ENCODE results near the gene TMEM187. TPM values are rescaled to one million over a fixed set of nuclear protein-coding genes. Genes with fewer than 3 reads are reported as not detected.
A peak's percentile ranks its signal among the peaks of the same experiment; 100 is the strongest.

Gene TMEM187
- total RNA-seq, 1 donor, result 7.5 TPM

DNA sequence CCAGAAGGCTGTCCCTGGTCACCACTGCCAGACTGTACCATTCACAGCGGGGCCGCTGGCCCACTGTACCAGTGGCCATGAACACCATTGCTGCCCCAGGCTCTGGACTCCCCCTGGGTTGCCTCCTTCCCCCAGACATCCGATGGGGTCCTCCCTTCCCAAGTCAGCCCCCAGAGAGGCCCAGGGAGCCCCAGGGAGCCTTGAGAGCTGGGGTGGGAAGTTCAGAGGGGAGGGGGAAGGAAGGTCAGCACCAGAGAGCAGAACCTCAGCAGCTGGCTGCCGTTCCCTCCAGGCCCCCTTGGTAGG is 46.0 kb upstream of the TMEM187 start:
- DNase-seq (ENCODE audit: low read depth), result no peak
- no peak overlapping the region for H3K4me3 ChIP-seq (ENCODE audit: low read depth, low read length)
- TF ChIP-seq CTCF (IDR thresholded peaks at IDR 0.05; ENCODE audit: insufficient read depth, low read length), result no peak

DNA sequence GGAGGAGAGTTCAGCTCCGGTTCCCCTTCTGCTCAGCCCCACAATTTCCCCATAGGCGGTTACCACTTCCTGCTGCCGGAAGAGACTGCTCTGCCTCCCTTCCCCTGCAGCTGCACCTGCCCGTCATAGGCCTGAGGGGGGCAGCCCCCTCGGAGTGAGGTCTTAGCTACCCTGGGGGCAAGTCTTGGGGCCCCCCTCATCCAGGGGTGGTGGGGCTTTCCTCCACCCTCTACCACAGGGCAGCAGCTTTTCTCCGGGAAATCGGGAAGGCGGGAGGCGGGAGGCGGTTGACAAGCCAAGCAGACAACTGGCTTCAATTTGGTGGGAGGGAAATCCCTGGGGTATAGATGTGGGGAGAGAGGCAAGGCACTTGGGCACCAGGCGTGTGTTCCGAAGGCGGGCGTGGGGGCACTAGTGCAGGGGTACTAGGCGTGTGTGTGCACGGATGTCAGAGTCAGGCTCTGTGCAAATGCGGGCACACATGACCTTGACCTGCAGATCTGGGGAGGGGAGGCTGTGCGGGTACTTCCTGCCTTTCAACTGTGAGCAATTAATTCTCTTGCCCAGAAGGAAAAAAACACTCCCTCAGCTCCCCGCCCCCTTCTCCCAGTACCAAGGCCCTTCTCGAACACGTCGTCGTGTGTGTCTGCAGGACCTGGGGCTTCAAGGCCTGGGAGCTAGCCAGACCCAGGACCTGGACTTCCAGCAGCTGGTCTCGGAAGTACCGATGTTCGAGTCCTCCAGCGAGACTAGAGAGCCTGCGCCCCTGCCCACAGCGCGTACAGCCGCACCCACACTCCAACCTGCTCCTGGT is 45.5 kb upstream of the TMEM187 start:
- peak; percentile 16 for DNase-seq (ENCODE audit: low read depth)
- TF ChIP-seq CTCF (IDR thresholded peaks at IDR 0.05; ENCODE audit: insufficient read depth, low read length), result no peak
- H3K4me3 ChIP-seq (ENCODE audit: low read depth, low read length), result peak overlapping the region; percentile 71

DNA sequence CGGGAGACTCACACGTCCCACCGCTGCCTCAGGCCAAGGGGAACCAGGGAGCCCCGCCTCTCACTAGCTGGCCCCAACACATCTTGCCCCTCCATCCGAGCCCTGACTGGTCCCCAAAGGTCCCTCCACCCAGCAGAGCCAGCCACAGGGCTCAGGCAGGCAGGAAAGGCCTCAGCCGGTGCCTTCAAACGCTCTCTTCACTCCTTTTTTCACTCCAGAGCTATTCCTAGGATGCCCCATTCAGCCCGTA is 45.0 kb upstream of the TMEM187 start:
- DNase-seq (ENCODE audit: low read depth), result no peak
- no peak for TF ChIP-seq CTCF (IDR thresholded peaks at IDR 0.05; ENCODE audit: insufficient read depth, low read length)
- peak overlapping the region; percentile 71 for H3K4me3 ChIP-seq (ENCODE audit: low read depth, low read length)

GRCh38 chrX:153927922-153928760 is 44.4 kb upstream of the TMEM187 start:
- peak overlapping the region; percentile 71 for H3K4me3 ChIP-seq (ENCODE audit: low read depth, low read length)
- peak; percentile 97 for DNase-seq (ENCODE audit: low read depth)
- TF ChIP-seq CTCF (IDR thresholded peaks at IDR 0.05; ENCODE audit: insufficient read depth, low read length), result peak; percentile 33

- no peak for TF ChIP-seq CTCF (IDR thresholded peaks at IDR 0.05; ENCODE audit: insufficient read depth, low read length)
- no peak overlapping the region for H3K4me3 ChIP-seq (ENCODE audit: low read depth, low read length)
- no peak for DNase-seq (ENCODE audit: low read depth)
Measured at GRCh38 chrX:153928846-153929245, 43.7 kb upstream of the TMEM187 start.

- TF ChIP-seq CTCF (IDR thresholded peaks at IDR 0.05; ENCODE audit: insufficient read depth, low read length), result no peak
- no peak overlapping the region for H3K4me3 ChIP-seq (ENCODE audit: low read depth, low read length)
- DNase-seq (ENCODE audit: low read depth), result no peak
Measured at GRCh38 chrX:153929576-153929975, 43.0 kb upstream of the TMEM187 start.

Measured in fibroblast of the aortic adventitia (primary cell).